NT2/D1 (cell line): Measurements from ENCODE around the gene PRICKLE2.

Experiments used
- SUZ12 ChIP-seq: IDR thresholded peaks from 2 replicates; pipeline ENCODE4 v1.6.1; 2011; ENCODE audit not compliant: insufficient read length, insufficient read depth; ENCODE audit errors: extremely low read depth
- YY1 ChIP-seq: IDR thresholded peaks from 2 replicates; pipeline ENCODE4 v1.6.1; 2011; ENCODE audit not compliant: insufficient read length, insufficient read depth
- ZNF274 ChIP-seq: IDR thresholded peaks from 2 replicates; pipeline ENCODE4 v1.6.1; 2011; ENCODE audit warnings: mild to moderate bottlenecking, low read depth, low read length

- TF ChIP-seq ZNF274 (no peak), YY1 (no peak), SUZ12 (no peak)
Measured at GRCh38 chr3:64188810-64189560, 36.3 kb downstream of the PRICKLE2 start.
